ENCODE data around the gene FAM240A. TPM values are rescaled to one million over a fixed set of nuclear protein-coding genes. Genes with fewer than 3 reads are reported as not detected.

The FAM240A gene
- not detected for total RNA-seq

- intact Hi-C loops (cut with micrococcal nuclease), result no loop called here
- no peak for DNase-seq
- CTCF ChIA-PET, result no interaction called here
Observed at GRCh38 chr3:46612324-46612723, at the start of gene FAM240A. FAM240A (plus strand) TSS chr3:46612525; CDS start chr3:46612684, 159 bp downstream.

GRCh38 chr3:46564190-46565021 lies 47.9 kb upstream of the FAM240A start:
- Mint-ChIP-seq H3K27ac (no peak overlapping the region), H3K27me3 (peaks cover 16% of the 10 kb centered on the region), H3K4me1 (ENCODE audit: low read depth) (peaks cover 10% of the 10 kb centered on the region), H3K4me3 (no peak overlapping the region), H3K36me3 (no peaks in the 10 kb centered on the region), H3K9me3 (no peaks in the 10 kb centered on the region)
- ChIA-PET CTCF (interaction anchor here (1.0 to 8.5 kb wide), 3 partner anchors 65 to 76 kb away, joined by 3 to 168 read pairs (median 28); no protein-coding TSS in a partner anchor), POLR2A (no interaction called here)
- DNase-seq, result no peak
- intact Hi-C loops (cut with micrococcal nuclease), result no loop called here

More at GRCh38 chr3:46612324-46612723, at the start of gene FAM240A:
- no peaks in the 10 kb centered on the region for H3K9me3 Mint-ChIP-seq
- H3K27ac Mint-ChIP-seq, result no peak within 1 kb of the TSS
- H3K4me1 Mint-ChIP-seq (ENCODE audit: low read depth), result no peaks in the 10 kb centered on the region
- H3K4me3 Mint-ChIP-seq, result no peak within 1 kb of the TSS
- no peaks in the 10 kb centered on the region for H3K36me3 Mint-ChIP-seq
- POLR2A ChIA-PET, result no interaction called here
- H3K27me3 Mint-ChIP-seq, result peaks cover 10% of the 10 kb centered on the region

GRCh38 chr3:46565077-46565476 lies 47.2 kb upstream of the FAM240A start:
- ChIA-PET CTCF (interaction anchor here (1.0 to 4.5 kb wide), 2 partner anchors 64 to 77 kb away, joined by 3 to 28 read pairs; no protein-coding TSS in a partner anchor), POLR2A (no interaction called here)
- Mint-ChIP-seq H3K9me3 (no peaks in the 10 kb centered on the region), H3K4me1 (ENCODE audit: low read depth) (peaks cover 10% of the 10 kb centered on the region), H3K36me3 (no peaks in the 10 kb centered on the region), H3K27me3 (peaks cover 16% of the 10 kb centered on the region), H3K27ac (no peak overlapping the region), H3K4me3 (peak overlapping the region; percentile 51)
- intact Hi-C loops (cut with micrococcal nuclease), result no loop called here
- no peak for DNase-seq

GRCh38 chr3:46565607-46566039 lies 46.7 kb upstream of the FAM240A start:
- H3K4me1 Mint-ChIP-seq (ENCODE audit: low read depth), result peaks cover 10% of the 10 kb centered on the region
- ChIA-PET CTCF (interaction anchor here (1.0 to 4.5 kb wide), 2 partner anchors 64 to 77 kb away, joined by 3 to 28 read pairs; no protein-coding TSS in a partner anchor), POLR2A (interaction anchor here (0.6 kb wide), 1 partner anchor 23 kb away, joined by 4 read pairs; no protein-coding TSS in a partner anchor)
- H3K36me3 Mint-ChIP-seq, result no peaks in the 10 kb centered on the region
- DNase-seq, result no peak
- intact Hi-C loops (cut with micrococcal nuclease), result no loop called here
- H3K27me3 Mint-ChIP-seq, result peaks cover 16% of the 10 kb centered on the region
- H3K9me3 Mint-ChIP-seq, result no peaks in the 10 kb centered on the region
- peak overlapping the region; percentile 51 for H3K4me3 Mint-ChIP-seq
- H3K27ac Mint-ChIP-seq, result no peak overlapping the region

- peaks cover 16% of the 10 kb centered on the region for H3K27me3 Mint-ChIP-seq
- CTCF ChIA-PET, result interaction anchor here (4.5 kb wide), 1 partner anchor 78 kb away, joined by 28 read pairs; no protein-coding TSS in a partner anchor
- H3K27ac Mint-ChIP-seq, result no peak within 1 kb of the TSS
- no peaks in the 10 kb centered on the region for H3K36me3 Mint-ChIP-seq
- intact Hi-C loops (cut with micrococcal nuclease), result no loop called here
- H3K4me3 Mint-ChIP-seq, result peak within 1 kb of the TSS; percentile 51
- peak; percentile 31 for DNase-seq
- H3K9me3 Mint-ChIP-seq, result no peaks in the 10 kb centered on the region
- POLR2A ChIA-PET, result interaction anchor here (0.6 kb wide), 1 partner anchor 24 kb away, joined by 4 read pairs; no protein-coding TSS in a partner anchor
- H3K4me1 Mint-ChIP-seq (ENCODE audit: low read depth), result peaks cover 10% of the 10 kb centered on the region
Observed at GRCh38 chr3:46566040-46566641, 46.2 kb upstream of the FAM240A start, which contains the start of gene LRRC2. LRRC2 (minus strand) TSS chr3:46566302; CDS start chr3:46551591, 14,711 bp downstream.

- ChIA-PET POLR2A (no interaction called here), CTCF (interaction anchor here (1.2 kb wide), 1 partner anchor 13 kb away, joined by 4 read pairs; no protein-coding TSS in a partner anchor)
- intact Hi-C loops (cut with micrococcal nuclease), result no loop called here
- DNase-seq, result no peak
- no peaks in the 10 kb centered on the region for H3K9me3 Mint-ChIP-seq
- H3K36me3 Mint-ChIP-seq, result no peaks in the 10 kb centered on the region
- H3K4me3 Mint-ChIP-seq, result no peak overlapping the region
- H3K27me3 Mint-ChIP-seq, result peaks cover 5% of the 10 kb centered on the region
- no peak overlapping the region for H3K27ac Mint-ChIP-seq
- H3K4me1 Mint-ChIP-seq (ENCODE audit: low read depth), result no peaks in the 10 kb centered on the region
Observed at GRCh38 chr3:46571684-46572083, 40.6 kb upstream of the FAM240A start.

- ChIA-PET CTCF (interaction anchor here (0.8 kb wide), 1 partner anchor 85 kb away, joined by 5 read pairs; no protein-coding TSS in a partner anchor), POLR2A (no interaction called here)
- Mint-ChIP-seq H3K27ac (no peak overlapping the region), H3K36me3 (no peaks in the 10 kb centered on the region), H3K27me3 (peaks cover 2% of the 10 kb centered on the region), H3K9me3 (no peaks in the 10 kb centered on the region), H3K4me1 (ENCODE audit: low read depth) (no peaks in the 10 kb centered on the region), H3K4me3 (no peak overlapping the region)
- DNase-seq, result no peak
- intact Hi-C loops (cut with micrococcal nuclease), result no loop called here
Observed at GRCh38 chr3:46573701-46574100, 38.6 kb upstream of the FAM240A start.

- CTCF ChIA-PET, result interaction anchor here (0.8 kb wide), 1 partner anchor 86 kb away, joined by 5 read pairs; no protein-coding TSS in a partner anchor
- no peak for DNase-seq
- intact Hi-C loops (cut with micrococcal nuclease), result no loop called here
- H3K4me3 Mint-ChIP-seq, result no peak overlapping the region
- no peaks in the 10 kb centered on the region for H3K36me3 Mint-ChIP-seq
- H3K27ac Mint-ChIP-seq, result no peak overlapping the region
- no peaks in the 10 kb centered on the region for H3K9me3 Mint-ChIP-seq
- POLR2A ChIA-PET, result no interaction called here
- H3K4me1 Mint-ChIP-seq (ENCODE audit: low read depth), result peaks cover 3% of the 10 kb centered on the region
- peaks cover 2% of the 10 kb centered on the region for H3K27me3 Mint-ChIP-seq
Observed at GRCh38 chr3:46574243-46574646, 38.1 kb upstream of the FAM240A start.

GRCh38 chr3:46574881-46575576 lies 37.3 kb upstream of the FAM240A start:
- no peak for DNase-seq
- peaks cover 3% of the 10 kb centered on the region for H3K4me1 Mint-ChIP-seq (ENCODE audit: low read depth)
- H3K9me3 Mint-ChIP-seq, result no peaks in the 10 kb centered on the region
- no peak overlapping the region for H3K4me3 Mint-ChIP-seq
- no peaks in the 10 kb centered on the region for H3K36me3 Mint-ChIP-seq
- intact Hi-C loops (cut with micrococcal nuclease), result no loop called here
- peaks cover 2% of the 10 kb centered on the region for H3K27me3 Mint-ChIP-seq
- CTCF ChIA-PET, result no interaction called here
- POLR2A ChIA-PET, result no interaction called here
- H3K27ac Mint-ChIP-seq, result no peak overlapping the region

- POLR2A ChIA-PET, result no interaction called here
- peaks cover 2% of the 10 kb centered on the region for H3K27me3 Mint-ChIP-seq
- peaks cover 3% of the 10 kb centered on the region for H3K4me1 Mint-ChIP-seq (ENCODE audit: low read depth)
- intact Hi-C loops (cut with micrococcal nuclease), result no loop called here
- no peaks in the 10 kb centered on the region for H3K36me3 Mint-ChIP-seq
- no peak overlapping the region for H3K4me3 Mint-ChIP-seq
- no peaks in the 10 kb centered on the region for H3K9me3 Mint-ChIP-seq
- no peak overlapping the region for H3K27ac Mint-ChIP-seq
- CTCF ChIA-PET, result no interaction called here
- no peak for DNase-seq
Observed at GRCh38 chr3:46575577-46576222, 36.6 kb upstream of the FAM240A start.

- ChIA-PET CTCF (no interaction called here), POLR2A (no interaction called here)
- Mint-ChIP-seq H3K27me3 (peaks cover 2% of the 10 kb centered on the region), H3K9me3 (no peaks in the 10 kb centered on the region), H3K36me3 (no peaks in the 10 kb centered on the region), H3K4me1 (ENCODE audit: low read depth) (peaks cover 3% of the 10 kb centered on the region), H3K4me3 (no peak overlapping the region), H3K27ac (no peak overlapping the region)
- no peak for DNase-seq
- intact Hi-C loops (cut with micrococcal nuclease), result no loop called here
Observed at GRCh38 chr3:46576386-46576785, 35.9 kb upstream of the FAM240A start.
